ENCODE results near the gene TRABD2A.

DNA sequence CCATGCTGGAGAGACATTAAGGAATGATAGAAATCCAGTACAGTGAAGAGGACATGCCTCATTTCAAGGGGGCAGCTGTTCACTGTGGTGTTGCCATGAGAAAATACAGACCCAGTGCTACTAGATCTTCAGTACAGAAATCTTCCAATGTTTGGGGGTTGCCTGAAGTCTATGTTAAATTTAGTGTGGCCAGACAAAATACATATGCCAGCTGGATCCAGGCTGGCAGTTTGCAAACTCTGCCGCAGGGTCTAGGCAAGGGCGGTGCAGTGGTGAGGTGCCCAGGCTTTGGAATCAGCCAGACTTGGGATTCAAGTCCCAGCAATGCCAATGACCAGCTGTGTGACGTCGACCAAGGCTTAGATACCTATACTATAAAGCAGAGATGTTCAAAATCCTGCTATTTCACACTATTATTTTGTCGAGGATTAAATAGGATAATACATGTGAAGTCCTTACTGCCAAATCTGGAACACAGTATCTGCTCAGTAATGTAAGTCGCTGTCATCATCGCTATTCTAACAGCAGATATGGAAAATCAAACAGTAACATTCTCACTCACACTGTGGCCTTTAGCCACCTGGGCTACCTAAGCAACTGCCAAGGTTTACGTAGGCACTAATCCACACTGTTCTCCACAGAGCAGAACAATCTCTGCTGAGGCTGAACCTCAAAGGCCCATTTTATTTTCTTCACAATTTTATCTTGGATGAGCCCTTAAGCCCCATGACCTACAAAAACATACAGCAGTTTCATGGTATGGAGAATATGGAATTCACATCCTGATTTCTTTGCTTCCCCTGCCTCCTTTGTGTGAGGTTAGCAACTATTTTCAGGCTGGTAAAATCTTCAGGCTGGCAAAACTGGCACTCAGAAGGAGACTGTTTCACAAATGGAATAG is 18.7 kb upstream of the TRABD2A start:
- TF ChIP-seq CTCF (IDR thresholded peaks at IDR 0.05; ENCODE audit: low read depth, low read length) (no peak), POLR2A (IDR thresholded peaks at IDR 0.05; ENCODE audit: extremely low read depth, insufficient read length) (no peak)
- TF ChIP-seq, protein P1, sequence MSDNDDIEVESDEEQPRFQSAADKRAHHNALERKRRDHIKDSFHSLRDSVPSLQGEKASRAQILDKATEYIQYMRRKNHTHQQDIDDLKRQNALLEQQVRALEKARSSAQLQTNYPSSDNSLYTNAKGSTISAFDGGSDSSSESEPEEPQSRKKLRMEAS (IDR thresholded peaks at IDR 0.05; ENCODE audit: low read depth, low read length) = no peak
